Measurements from ENCODE around the gene NHLH1.
"Not testable (repeated sequence)": the region's sequence is repeated elsewhere in the genome, so short reads cannot be mapped to it uniquely, and the experiment has no call there.

NHLH1 gene

GRCh38 chr1:160384812-160385211 is 17.9 kb downstream of the NHLH1 start:
- DNase-seq: not testable (repeated sequence)

- not testable (repeated sequence) for DNase-seq
These were observed 21.5 kb downstream of the NHLH1 start for GRCh38 chr1:160388406-160388805.

GRCh38 chr1:160394673-160395072 is 27.8 kb downstream of the NHLH1 start:
- no peak for DNase-seq

- no peak for DNase-seq
These were observed 30.8 kb downstream of the NHLH1 start for GRCh38 chr1:160397651-160398050.

GRCh38 chr1:160398823-160399222 is 32.0 kb downstream of the NHLH1 start:
- no peak for DNase-seq

GRCh38 chr1:160399544-160400222 is 32.8 kb downstream of the NHLH1 start:
- DNase-seq: no peak

GRCh38 chr1:160400223-160400645 is 33.4 kb downstream of the NHLH1 start, which contains the start of gene VANGL2:
TSS of gene VANGL2 (plus strand) at chr1:160400564. CDS start at chr1:160415838, 15,274 bp downstream.
- DNase-seq: peak; percentile 30 to 67 (median 43)

- peak in 2 of 4 experiments; percentile 16 to 29 for DNase-seq
These were observed 34.0 kb downstream of the NHLH1 start for GRCh38 chr1:160400646-160401486.

GRCh38 chr1:160401487-160401805 is 34.6 kb downstream of the NHLH1 start:
- DNase-seq: no peak

GRCh38 chr1:160402001-160402795 is 35.3 kb downstream of the NHLH1 start:
- peak in 2 of 4 experiments; percentile 20 to 26 for DNase-seq

GRCh38 chr1:160403244-160403643 is 36.4 kb downstream of the NHLH1 start:
- DNase-seq: no peak

GRCh38 chr1:160404094-160404493 is 37.2 kb downstream of the NHLH1 start:
- DNase-seq: no peak

GRCh38 chr1:160405331-160405877 is 38.5 kb downstream of the NHLH1 start:
- DNase-seq: no peak

GRCh38 chr1:160406131-160406968 is 39.5 kb downstream of the NHLH1 start:
- no peak for DNase-seq

GRCh38 chr1:160407839-160408801 is 41.2 kb downstream of the NHLH1 start:
- no peak for DNase-seq

- DNase-seq: no peak
These were observed 42.0 kb downstream of the NHLH1 start for GRCh38 chr1:160408864-160409263.

- DNase-seq: no peak
These were observed 42.6 kb downstream of the NHLH1 start for GRCh38 chr1:160409486-160409885.

- DNase-seq: no peak
These were observed 43.6 kb downstream of the NHLH1 start for GRCh38 chr1:160410406-160411005.

- no peak for DNase-seq
These were observed 44.6 kb downstream of the NHLH1 start for GRCh38 chr1:160411271-160412027.

GRCh38 chr1:160412028-160412362 is 45.1 kb downstream of the NHLH1 start:
- DNase-seq: no peak
